HTR-8/SVneo (cell line): Measurements from ENCODE around the gene WDR19.
A peak's percentile ranks its signal among the peaks of the same experiment; 100 is the strongest.
"Not testable (repeated sequence)": the region's sequence is repeated elsewhere in the genome, so short reads cannot be mapped to it uniquely, and the experiment has no call there.

Source experiments
- DNase-seq: peaks from one replicate; pipeline ENCODE4 v3.0.0; 2011; ENCODE audit warnings: low spot score, mixed read lengths; ENCODE audit not compliant: insufficient read length
- FAIRE-seq: peaks from 2 replicates; lab custom pipeline; 2011; peaks lifted over from hg19 to GRCh38; lab: Jason Lieb, UNC

WDR19 gene

DNA sequence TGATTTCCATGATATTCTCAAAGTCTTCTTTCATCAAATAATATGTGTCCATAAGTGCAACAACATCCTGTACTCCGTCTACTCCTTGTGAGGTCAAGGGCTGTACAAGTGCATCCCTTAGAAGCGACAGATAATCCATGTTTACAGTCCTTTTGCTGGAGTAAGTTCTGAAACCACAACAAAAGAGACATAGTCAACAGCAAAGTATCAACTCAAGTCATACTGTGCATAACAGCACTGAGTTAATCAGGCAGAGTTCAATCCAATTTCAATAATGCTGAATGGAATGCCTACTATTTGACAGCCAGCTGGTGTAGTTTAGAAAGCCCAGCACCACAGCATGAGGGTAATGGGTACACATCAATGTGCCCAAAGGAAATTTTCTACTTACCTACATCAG lies 109.4 kb downstream of the WDR19 start:
- FAIRE-seq, result no peak

DNA sequence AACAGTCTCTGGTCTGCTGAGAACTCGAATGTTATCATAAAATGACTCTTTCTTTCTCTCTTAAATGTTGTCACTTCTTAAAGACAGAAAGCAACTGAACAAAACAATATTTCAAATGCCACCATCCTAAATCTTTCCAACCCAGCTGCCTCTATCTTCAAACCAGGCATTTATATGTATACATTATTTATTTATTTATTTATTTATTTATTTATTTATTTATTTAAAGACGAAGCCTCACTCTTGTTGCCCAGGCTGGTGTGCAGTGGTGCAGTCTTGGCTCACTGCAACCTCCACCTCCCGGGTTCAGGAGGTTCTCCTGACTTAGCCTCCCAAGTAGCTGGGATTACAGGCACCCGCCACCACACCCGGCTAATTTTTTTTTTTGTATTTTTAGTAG lies 110.1 kb downstream of the WDR19 start:
- DNase-seq, FAIRE-seq: not testable (repeated sequence)

More for the DNA sequence above, 109.4 kb downstream of the WDR19 start:
- DNase-seq, result no peak

DNA sequence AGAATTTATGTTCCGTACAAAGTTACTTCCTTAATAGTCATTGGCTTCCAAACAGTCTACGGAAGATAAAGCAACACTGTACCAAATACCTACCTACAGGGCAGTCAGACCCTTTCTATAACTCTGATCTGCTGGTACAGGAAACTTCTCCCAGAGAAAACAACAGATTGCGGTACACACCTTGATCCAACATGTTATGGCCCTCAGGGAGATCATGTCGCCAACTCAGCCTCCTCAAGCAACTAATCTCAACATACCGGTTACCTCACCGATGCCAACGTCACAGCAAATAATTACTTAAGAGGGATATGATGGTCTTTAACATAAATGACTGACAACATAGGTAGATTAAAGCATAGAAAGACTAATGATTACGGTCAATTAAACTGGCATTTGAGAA lies 113.5 kb downstream of the WDR19 start:
- FAIRE-seq, result no peak
- DNase-seq, result no peak

DNA sequence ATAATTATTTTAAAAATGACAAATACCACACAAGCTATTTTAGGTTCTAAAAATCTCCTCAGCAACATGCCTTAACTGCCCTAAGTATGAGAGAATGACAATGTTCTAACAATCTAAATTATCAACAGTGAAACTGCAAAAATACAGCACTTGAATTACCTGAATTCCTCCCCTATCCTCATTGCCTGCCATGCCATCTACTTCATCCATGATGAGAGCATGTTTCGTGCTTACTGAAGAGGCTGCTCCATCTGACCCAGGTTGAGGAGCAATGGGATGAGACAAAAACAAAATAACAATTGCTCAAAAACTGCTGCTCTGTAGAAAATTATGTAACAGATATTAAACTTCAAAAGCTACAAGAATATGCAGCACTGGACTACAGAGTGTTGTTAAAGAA lies 120.6 kb downstream of the WDR19 start:
- FAIRE-seq, result no peak
- DNase-seq, result no peak

DNA sequence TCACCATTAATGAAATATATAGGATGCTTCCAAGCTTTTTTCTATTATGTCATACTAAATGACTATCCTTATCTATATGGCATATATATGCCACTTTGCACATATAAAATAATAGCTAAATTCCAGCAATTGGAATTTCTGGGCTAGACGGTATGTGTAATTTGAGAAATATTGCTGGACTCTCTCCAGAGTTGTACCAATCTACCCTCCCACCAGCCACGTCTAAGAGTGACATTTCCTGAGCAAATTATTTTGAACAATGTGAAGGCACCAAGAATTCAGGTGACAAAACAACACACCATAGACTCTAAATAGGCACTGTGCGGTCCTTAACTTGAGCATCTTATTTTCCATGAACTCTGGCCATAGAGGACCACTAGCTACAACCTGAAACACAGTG lies 121.5 kb downstream of the WDR19 start:
- DNase-seq, result no peak
- peak; percentile 13 for FAIRE-seq

DNA sequence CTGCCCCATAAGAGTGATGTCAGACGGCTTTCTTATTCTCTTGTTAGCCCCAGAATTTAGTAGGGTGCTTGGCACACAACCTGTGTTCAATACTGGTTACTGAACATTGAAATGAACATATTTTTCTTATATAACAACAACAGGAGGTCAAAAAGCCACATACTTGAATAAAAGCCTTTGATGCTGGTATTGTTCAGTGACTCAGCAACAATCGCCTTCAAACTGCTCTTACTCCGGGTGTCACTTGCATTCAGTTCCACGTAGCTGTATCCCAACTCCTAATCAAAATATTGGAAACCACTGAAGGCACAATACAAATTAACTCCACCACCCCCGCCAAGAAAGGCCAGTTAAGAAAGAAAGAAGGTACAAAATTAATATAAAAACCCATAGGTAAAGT lies 122.3 kb downstream of the WDR19 start:
- FAIRE-seq, result no peak
- no peak for DNase-seq

DNA sequence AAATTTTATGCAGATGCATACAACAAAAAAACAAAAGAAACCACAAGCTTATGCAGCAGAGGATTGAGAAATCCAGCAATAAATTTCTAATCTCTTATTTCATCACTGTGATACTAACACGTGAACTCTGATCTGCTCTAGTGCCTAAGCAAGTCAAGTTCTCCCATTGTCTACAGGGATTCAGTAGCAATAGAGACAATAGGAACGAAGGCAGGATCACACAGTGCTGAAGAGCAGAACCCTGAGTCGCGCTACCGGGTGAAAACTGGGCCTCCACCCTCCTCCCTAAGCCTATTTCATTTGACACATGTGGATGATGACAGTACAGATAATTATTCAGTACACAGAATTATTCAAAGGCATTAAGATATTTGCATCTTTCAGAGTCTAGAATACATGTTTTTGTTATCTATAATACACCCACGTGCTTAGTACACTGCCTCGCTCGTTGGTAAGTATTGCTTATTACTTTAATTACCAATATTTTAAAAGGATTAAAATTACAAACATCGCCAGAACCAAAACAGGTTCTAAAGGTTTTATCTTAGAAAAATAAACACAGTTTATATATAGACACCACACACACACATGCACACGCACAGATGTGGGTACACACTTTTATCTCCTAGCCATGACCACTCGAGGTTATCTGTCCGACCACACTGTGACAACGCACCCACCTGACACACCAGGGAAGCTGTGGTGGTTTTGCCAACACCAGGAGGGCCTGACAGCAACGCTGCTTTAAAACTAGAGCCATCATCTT lies 123.8 kb downstream of the WDR19 start:
- DNase-seq, result no peak

DNA sequence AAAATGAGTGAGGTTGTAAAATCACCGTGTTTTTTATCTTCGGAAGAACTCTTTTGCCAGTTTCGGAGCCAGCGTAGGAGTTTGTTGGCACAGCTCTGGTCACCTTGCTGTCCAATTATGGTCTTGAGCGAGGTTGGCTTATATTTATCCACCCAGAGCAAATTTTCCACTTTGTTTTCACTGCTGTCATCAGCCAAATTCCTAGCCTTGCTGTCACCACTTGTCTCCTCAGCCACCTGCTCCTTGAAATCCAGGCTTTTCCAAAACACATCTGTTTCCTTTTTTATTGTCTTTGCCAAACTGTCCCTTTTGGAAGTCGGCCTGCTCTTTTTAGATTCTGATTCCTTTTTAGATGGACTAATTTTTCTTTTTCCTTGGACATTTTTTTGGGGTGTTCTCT lies 126.3 kb downstream of the WDR19 start:
- no peak for FAIRE-seq
- no peak for DNase-seq

More for the DNA sequence above, 123.8 kb downstream of the WDR19 start:
- no peak for FAIRE-seq

DNA sequence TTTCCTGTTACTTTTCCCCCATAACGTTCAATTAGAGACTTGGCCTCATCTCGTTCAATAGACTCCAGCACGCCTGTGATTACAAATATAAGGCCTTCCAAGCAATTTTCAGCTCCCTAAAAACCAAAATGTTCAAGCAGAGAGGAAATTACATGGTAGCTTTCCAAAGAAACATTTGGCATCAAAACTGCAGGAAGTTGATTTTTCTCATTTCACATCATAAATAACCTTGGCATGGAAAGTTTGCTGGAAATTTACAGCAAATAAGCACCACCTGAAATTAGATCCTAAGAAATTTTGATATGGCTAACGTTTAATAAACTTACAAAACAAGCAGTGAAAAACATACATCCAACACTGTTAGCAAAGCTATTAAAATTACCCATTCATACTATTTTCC lies 130.5 kb downstream of the WDR19 start:
- no peak for FAIRE-seq
- no peak for DNase-seq

DNA sequence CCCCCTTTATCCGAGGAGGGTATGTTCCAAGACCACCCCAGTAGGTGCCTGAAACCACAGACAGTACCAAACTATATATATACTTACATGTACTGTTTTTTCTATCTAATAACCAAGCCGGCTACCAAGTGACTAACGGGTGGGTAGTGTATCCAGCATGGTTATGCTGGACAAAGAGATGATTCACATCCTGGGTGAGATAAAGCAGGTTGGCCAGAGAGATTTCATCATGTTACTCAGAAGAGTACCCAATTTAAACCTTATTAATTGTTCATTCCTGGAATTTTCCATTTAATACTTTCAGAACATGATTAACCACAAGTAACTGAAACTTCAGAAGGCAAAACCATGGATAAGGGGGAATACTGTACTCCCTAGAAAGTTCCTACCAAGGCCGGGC lies 137.3 kb downstream of the WDR19 start:
- peak; percentile 84 for FAIRE-seq
- peak; percentile 59 for DNase-seq

DNA sequence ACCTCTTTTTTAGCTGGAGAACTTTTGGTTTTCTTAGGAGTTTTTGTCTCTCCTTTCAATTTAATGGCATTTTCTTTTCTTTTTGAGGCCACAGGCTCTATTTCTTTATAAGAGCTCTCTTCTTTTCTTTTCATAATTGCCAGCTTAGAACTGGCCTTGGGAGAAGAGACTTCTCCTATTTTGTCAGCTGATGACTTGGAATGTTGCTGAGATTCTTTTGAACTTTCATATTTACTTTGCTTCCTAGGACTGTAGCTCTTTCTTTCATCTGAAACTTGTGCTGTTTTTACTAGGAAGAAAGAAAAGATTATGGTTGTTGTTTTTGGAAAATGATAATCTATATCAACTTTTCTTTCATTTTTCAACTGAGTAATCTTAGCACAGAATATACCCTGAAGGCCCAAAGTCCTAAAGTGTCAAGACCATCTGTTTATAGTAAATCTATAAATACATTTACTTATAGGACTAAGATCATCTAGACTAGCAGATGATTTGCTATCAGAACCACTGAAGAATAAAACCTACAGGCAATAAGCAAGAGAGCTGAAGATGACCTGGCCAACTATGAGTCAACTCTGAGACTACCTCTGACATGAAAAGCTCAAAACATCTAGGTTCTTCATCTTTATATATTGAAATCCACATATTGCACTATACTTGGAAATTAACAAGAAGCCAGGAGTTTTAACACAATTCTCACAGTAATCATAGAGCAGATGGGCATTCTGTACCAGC lies 138.2 kb downstream of the WDR19 start:
- FAIRE-seq (no peak), DNase-seq (no peak)

DNA sequence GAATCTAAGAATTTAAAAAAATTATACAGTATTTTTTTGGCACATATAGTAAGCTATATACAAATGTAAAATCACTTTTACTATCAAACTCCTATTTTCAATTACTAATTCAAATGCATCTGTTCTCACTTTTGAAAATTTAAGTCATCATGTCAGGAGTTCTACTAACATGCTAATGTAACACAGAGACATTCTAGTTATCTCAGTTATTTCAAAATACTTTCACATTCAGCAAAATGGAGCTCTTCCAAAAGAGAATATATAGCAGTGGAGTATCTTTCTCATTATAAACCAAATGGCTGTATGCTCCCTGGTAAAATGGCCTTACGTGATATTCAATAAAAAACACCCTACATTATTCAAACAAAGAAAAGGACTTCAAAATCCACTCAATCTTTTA lies 141.5 kb downstream of the WDR19 start:
- DNase-seq (no peak), FAIRE-seq (no peak)

DNA sequence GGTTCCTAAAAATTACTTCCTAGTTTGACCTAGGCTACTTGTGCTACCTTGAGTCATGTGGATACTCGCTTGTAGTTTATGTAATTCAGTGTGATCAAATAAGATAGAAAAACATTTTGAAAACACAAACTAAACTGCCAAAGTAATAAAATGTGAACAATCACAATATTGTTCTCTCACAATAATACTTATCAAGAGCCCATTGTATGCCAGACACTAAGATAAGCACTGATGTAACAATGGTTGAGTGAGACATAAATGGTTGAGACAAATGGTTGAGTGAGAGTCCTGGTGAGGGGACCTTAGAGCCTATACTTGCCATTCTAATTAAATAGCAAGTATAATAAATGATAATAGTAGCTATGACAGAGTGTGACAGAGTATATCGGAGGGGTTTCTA lies 142.1 kb downstream of the WDR19 start:
- FAIRE-seq (no peak), DNase-seq (no peak)

DNA sequence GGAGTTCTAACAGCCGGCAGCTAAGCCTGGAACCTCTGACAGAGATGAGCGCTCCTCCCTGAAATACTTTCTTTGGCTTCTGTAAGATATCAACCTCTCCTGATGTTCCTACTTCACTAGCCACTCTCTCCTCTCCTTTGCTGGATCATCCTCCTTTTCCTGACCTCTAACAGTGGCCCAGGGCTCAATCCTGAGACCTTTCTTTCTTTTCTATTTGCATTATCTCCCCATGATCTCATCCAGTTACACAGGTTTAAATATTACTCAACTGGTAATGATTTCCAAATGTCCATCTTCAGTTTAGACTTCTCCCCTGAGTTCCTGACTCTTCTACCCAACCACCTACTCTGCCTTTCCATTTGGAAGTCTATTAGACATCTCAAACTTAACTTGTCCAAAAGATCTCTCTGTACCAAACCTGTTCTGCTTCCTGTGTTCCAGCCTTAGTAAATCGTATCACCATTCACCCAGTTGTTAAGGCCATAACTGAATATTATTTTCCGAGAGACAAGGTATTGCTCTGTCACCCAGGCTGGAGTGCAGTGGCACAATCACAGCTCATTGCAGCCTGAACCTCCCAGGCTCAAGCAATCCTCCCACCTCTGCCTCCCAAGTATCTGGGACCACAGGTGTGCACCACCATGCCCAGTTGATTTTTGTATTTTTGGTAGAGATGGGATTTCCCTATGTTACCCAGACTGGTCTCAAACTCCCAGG lies 142.7 kb downstream of the WDR19 start:
- FAIRE-seq (peak; percentile 4), DNase-seq (no peak)

DNA sequence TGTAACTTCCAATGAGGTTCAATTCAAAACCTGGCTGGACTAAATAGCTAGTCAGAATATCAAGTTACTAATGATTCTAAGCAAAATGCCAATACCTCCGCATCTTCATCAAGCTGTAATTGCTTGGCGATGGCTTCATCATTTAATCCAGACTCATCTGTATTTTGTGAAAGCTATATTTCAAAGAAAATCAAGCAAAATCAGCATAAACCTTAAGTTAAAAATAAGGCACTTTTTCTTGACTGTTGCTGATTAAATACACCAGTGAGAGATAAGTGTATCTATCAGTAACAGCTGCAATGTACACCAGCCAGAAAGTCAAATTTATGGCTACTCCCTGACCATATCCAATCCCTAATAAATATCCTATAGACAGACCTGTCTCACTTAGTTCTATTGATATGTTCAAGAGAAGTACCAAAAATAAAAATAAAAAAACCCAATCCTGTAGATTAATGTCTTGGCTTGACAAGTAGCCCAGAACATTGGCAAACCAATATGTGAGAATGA lies 144.2 kb downstream of the WDR19 start:
- no peak for FAIRE-seq
- DNase-seq, result no peak

DNA sequence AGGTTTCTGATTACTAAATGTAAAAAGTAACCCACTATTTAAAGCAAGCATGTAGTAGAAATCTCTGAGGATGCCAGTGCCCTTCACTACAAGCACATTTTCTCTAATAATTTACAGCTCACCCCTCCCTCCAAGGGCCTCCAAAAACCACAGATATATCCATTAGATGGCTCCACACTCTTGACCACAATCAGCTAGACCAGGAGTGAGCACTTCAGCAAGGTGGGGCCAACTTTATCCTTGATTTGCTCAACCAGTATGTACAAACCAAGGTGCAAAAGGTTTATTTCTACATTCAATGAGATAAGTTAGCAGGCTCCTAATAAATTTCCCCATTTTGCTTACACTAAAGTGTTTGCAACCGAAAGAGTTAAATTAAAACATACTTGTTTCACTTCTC lies 148.0 kb downstream of the WDR19 start:
- no peak for FAIRE-seq

DNA sequence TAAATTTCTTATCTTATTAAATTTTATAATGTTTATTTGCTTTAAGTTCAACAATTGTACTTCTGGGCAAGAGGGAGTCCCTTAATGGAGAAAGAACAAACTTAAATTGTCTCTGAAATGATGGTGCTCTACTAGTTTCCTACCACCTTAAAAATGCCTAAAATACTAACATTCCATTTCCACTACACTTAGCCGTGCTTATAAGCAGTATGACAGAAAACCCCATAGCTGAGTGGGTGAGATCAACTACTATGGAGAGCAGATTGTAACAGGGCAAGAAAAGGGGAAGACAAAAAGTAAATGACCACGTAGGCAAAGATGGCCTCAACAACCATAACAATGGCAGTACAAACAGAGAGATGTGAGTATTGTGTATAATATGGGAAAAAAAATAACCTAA lies 148.9 kb downstream of the WDR19 start:
- DNase-seq, result no peak
- no peak for FAIRE-seq

More for the DNA sequence above, 148.0 kb downstream of the WDR19 start:
- DNase-seq, result no peak
